GM21381 (cell line): Measurements from ENCODE around the gene IGFBP5.

Source experiments
- ATAC-seq: cut with Tn5 transposase; IDR thresholded peaks from one replicate; pipeline ENCODE4 v1.9.1; 2021; ENCODE audit warnings: mild to moderate bottlenecking, moderate library complexity; ENCODE audit not compliant: unreplicated experiment

IGFBP5 gene

DNA sequence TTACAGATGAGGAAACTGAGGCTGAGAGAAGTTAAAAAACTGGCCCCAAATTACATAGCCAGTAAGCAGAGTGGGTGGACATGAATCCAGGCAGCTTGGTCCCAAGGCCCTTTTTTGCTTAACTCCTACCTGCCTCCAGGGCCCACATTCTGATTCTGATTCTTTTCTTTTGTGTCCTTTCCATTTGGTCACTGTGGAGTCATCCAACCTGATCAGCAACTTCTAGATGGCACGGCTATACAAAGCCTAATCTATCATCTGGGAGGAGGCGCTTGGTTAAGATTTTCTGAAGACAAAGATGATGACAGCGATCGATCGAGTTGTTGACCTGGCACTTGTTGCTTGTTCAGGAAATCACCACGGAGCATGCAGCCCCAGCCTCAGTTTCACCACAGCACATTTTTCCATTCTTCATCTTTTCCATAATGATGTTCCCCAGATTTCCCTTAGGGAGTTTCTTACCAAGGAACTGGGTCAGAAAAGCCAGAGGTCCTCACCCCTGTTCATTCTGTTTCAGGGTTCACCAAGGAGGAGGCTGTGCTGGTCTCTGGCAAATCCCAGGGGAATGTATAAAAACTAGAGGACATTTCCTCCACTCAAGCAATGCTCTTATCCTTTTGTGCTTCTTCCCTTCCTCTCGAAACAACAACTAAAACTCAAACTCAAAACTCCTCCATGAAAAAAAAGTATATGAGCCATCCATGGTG, 69.0 kb downstream of the IGFBP5 start:
- no peak for ATAC-seq

DNA sequence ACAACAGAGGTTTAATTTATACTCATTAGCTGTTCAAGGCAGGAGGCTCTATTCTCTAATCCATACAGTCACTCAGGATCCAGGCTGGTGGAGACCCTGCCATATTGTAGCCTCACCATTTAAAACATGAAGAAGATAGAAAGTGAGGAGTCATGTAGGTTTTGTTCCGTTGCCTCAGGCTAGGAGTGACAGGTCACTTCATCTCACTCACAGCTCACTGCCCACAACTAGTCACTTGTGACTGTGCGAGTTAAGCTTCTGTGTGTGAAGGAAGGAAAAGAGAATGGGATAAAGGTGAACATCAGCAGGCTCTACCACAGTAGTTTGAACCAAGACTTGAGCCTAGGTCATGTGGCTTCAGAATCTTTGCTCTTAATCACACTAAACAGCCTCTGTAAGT, 71.1 kb downstream of the IGFBP5 start:
- ATAC-seq = no peak

DNA sequence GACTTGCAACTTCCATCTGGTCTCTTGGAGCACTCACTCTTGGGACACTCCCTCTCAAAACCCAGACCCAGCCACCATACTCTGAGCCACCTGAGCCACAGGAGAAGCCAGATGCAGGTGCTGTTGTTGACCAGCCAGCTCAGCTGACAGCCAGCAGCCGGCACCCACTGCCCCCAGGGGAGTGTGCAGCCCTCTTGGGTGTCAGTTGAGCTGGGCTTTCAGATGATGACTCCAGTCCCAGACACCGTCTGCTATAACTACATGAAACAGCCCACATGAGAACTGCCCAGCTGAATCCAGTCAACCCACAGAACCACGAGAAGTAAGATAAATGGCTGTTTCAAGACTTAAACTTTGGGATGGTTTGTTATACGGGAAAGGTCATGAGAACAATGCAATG, 72.8 kb downstream of the IGFBP5 start:
- ATAC-seq = no peak
